HEK293 (cell line): ENCODE data around the gene FBXO27.
"Not testable (repeated sequence)": the region's sequence is repeated elsewhere in the genome, so short reads cannot be mapped to it uniquely, and the experiment has no call there.

Experiments used
- CTCF ChIA-PET: fragments of 350-600 bp; formaldehyde crosslinking; extraction: SDS; loops from one replicate; lab custom pipeline; 2021; ENCODE audit warnings: antibody characterized with exemption; lab: Yijun Ruan, JAX
- POLR2A ChIA-PET: fragments of 300-600 bp; formaldehyde crosslinking; extraction: SDS; loops from one replicate; lab custom pipeline; 2020; ENCODE audit warnings: antibody characterized with exemption, inconsistent platforms; lab: Yijun Ruan, JAX
- H3K27ac ChIP-seq: fragments of 200-500 bp; sonication (Bioruptor generic); 2 replicates; pipeline ENCODE4 v1.5.1; 2014; ENCODE audit warnings: low read depth, low read length, control low read depth, inconsistent platforms; ENCODE audit errors: extremely low read depth
- H3K36me3 ChIP-seq, 2 experiments: fragments of 200-500 bp in 1 of 2; sonication (Bioruptor generic) in 1 of 2; 1 replicate in 1 of 2; 2 replicates in 1 of 2; pipeline ENCODE4 v1.5.1; 2014 to 2017; ENCODE audit warnings: inconsistent platforms in 2 of 2, low read length in 2 of 2; ENCODE audit not compliant: control insufficient read depth in 2 of 2, insufficient read depth in 1 of 2
- H3K4me1 ChIP-seq: fragments of 200-500 bp; sonication (Bioruptor generic); 2 replicates; pipeline ENCODE4 v1.5.1; 2014; ENCODE audit warnings: mild to moderate bottlenecking, low read length, inconsistent platforms; ENCODE audit not compliant: control insufficient read depth, insufficient read depth
- H3K4me3 ChIP-seq: 2 replicates; pipeline ENCODE4 v1.5.1; 2011; ENCODE audit warnings: low read depth, mild to moderate bottlenecking, control low read depth, low read length, moderate library complexity
- H3K9me3 ChIP-seq: fragments of 200-500 bp; sonication (Bioruptor generic); 2 replicates; pipeline ENCODE4 v1.5.1; 2014; ENCODE audit warnings: low read depth, low read length, inconsistent platforms; ENCODE audit not compliant: control insufficient read depth, insufficient read depth
- ATF2 ChIP-seq: fragments of 450-650 bp; formaldehyde crosslinking; IDR thresholded peaks from 2 replicates; pipeline ENCODE4 v1.5.1; 2016; ENCODE audit warnings: missing biosample characterization, missing genetic modification characterization, low read depth
- OVOL3 ChIP-seq: fragments of 450-650 bp; formaldehyde crosslinking; IDR thresholded peaks from 2 replicates; pipeline ENCODE4 v1.5.1; 2016; ENCODE audit warnings: missing biosample characterization, missing genetic modification characterization
- PRDM10 ChIP-seq: fragments of 450-650 bp; formaldehyde crosslinking; IDR thresholded peaks from 2 replicates; pipeline ENCODE4 v1.5.1; 2016; ENCODE audit warnings: missing biosample characterization, missing genetic modification characterization
- REST ChIP-seq: fragments of 450-650 bp; formaldehyde crosslinking; IDR thresholded peaks from 2 replicates; pipeline ENCODE4 v1.5.1; 2016; ENCODE audit warnings: missing biosample characterization, missing genetic modification characterization
- SP3 ChIP-seq: fragments of 450-650 bp; formaldehyde crosslinking; IDR thresholded peaks from 2 replicates; pipeline ENCODE4 v1.5.1; 2016; ENCODE audit warnings: missing biosample characterization, missing genetic modification characterization
- TSHZ1 ChIP-seq: fragments of 450-650 bp; formaldehyde crosslinking; IDR thresholded peaks from 2 replicates; pipeline ENCODE4 v1.5.1; 2016; ENCODE audit warnings: missing biosample characterization, missing genetic modification characterization, borderline replicate concordance
- YY2 ChIP-seq: fragments of 450-650 bp; formaldehyde crosslinking; IDR thresholded peaks from 2 replicates; pipeline ENCODE4 v1.5.1; 2016; ENCODE audit warnings: missing biosample characterization, missing genetic modification characterization
- ZBTB48 ChIP-seq: fragments of 450-650 bp; formaldehyde crosslinking; IDR thresholded peaks from 2 replicates; pipeline ENCODE4 v1.5.1; 2016; ENCODE audit warnings: missing biosample characterization, missing genetic modification characterization
- ZNF16 ChIP-seq: fragments of 450-650 bp; formaldehyde crosslinking; IDR thresholded peaks from 2 replicates; pipeline ENCODE4 v1.5.1; 2016; ENCODE audit warnings: low read depth, missing biosample characterization, missing genetic modification characterization
- ZNF2 ChIP-seq: fragments of 450-650 bp; formaldehyde crosslinking; IDR thresholded peaks from 2 replicates; pipeline ENCODE4 v1.5.1; 2016; ENCODE audit warnings: missing biosample characterization, missing genetic modification characterization
- ZNF223 ChIP-seq: fragments of 450-650 bp; formaldehyde crosslinking; IDR thresholded peaks from 2 replicates; pipeline ENCODE4 v1.5.1; 2016; ENCODE audit warnings: missing biosample characterization, missing genetic modification characterization
- ZNF311 ChIP-seq: fragments of 450-650 bp; formaldehyde crosslinking; IDR thresholded peaks from 2 replicates; pipeline ENCODE4 v1.5.1; 2017; ENCODE audit warnings: missing biosample characterization, missing genetic modification characterization, borderline replicate concordance
- ZNF366 ChIP-seq: fragments of 450-650 bp; formaldehyde crosslinking; conservative IDR thresholded peaks from 2 replicates; pipeline ENCODE4 v1.5.1; 2016; ENCODE audit warnings: missing biosample characterization, missing genetic modification characterization
- ZNF391 ChIP-seq: fragments of 450-650 bp; formaldehyde crosslinking; IDR thresholded peaks from 2 replicates; pipeline ENCODE4 v1.5.1; 2016; ENCODE audit warnings: low read depth, missing biosample characterization, missing genetic modification characterization, borderline replicate concordance
- ZNF580 ChIP-seq: fragments of 450-650 bp; formaldehyde crosslinking; IDR thresholded peaks from 2 replicates; pipeline ENCODE4 v1.5.1; 2016; ENCODE audit warnings: missing biosample characterization, missing genetic modification characterization
- ZNF596 ChIP-seq: fragments of 450-650 bp; IDR thresholded peaks from 2 replicates; pipeline ENCODE4 v1.5.0; 2018; ENCODE audit warnings: missing biosample characterization, mild to moderate bottlenecking, missing genetic modification characterization, moderate library complexity
- ZNF664 ChIP-seq: fragments of 450-650 bp; formaldehyde crosslinking; IDR thresholded peaks from 2 replicates; pipeline ENCODE4 v1.5.1; 2016; ENCODE audit warnings: missing biosample characterization, missing genetic modification characterization
- ZNF704 ChIP-seq: fragments of 450-650 bp; formaldehyde crosslinking; IDR thresholded peaks from 2 replicates; pipeline ENCODE4 v1.5.1; 2016; ENCODE audit warnings: missing biosample characterization, missing genetic modification characterization
- ZSCAN18 ChIP-seq: fragments of 450-650 bp; formaldehyde crosslinking; IDR thresholded peaks from 2 replicates; pipeline ENCODE4 v1.5.1; 2016; ENCODE audit warnings: missing biosample characterization, missing genetic modification characterization

The FBXO27 gene

GRCh38 chr19:38990949-38991697 lies 41.2 kb downstream of the FBXO27 start (continued):
- no peak for TF ChIP-seq YY2 (tag by site-specific recombination)
- TF ChIP-seq ZNF311 (tag by site-specific recombination): no peak
- no peak for TF ChIP-seq REST (tag by site-specific recombination)
- TF ChIP-seq TSHZ1 (tag by site-specific recombination): no peak
- peak; percentile 74 for TF ChIP-seq PRDM10 (tag by site-specific recombination)
- no peak for TF ChIP-seq SP3 (tag by site-specific recombination)
- 0 out of 2 replicates have a peak, but pooled peaks have one; percentile 12 for TF ChIP-seq ZNF223 (tag by site-specific recombination)
- peak; percentile 72 for TF ChIP-seq ATF2
- TF ChIP-seq ZBTB48: peak; percentile 67
- TF ChIP-seq, all 188 proteins: peak for 7

GRCh38 chr19:38989614-38990013 lies 42.7 kb downstream of the FBXO27 start:
- POLR2A ChIA-PET: interaction anchor here (0.5 to 1.6 kb wide), 3 partner anchors 12 to 59 kb away, joined by 3 to 7 read pairs (median 6); partner anchors contain the start of genes MRPS12 and SARS2
- CTCF ChIA-PET: interaction anchor here (1.1 to 3.0 kb wide), 4 partner anchors 12 to 121 kb away, joined by 3 to 39 read pairs (median 5); partner anchors contain the start of gene FBXO17
- peaks cover 13% of the 10 kb centered on the region for H3K4me1 ChIP-seq
- TF ChIP-seq ZNF391 (tag by site-specific recombination) (0 out of 2 replicates have a peak, but pooled peaks have one; percentile 45), ZNF366 (tag by site-specific recombination) (peak; percentile 97), ZNF580 (0 out of 2 replicates have a peak, but pooled peaks have one; percentile 10), OVOL3 (0 out of 2 replicates have a peak, but pooled peaks have one; percentile 71), ZNF704 (tag by site-specific recombination) (0 out of 2 replicates have a peak, but pooled peaks have one; percentile 16), ZNF2 (tag by site-specific recombination) (peak; percentile 15; the same call in 1 of the 2 replicates), ZSCAN18 (tag by site-specific recombination) (peak; percentile 84), ZNF664 (0 out of 2 replicates have a peak, but pooled peaks have one; percentile 24), ZNF596 (peak; percentile 92), ZNF16 (tag by site-specific recombination) (peak; percentile 45; the same call in 1 of the 2 replicates)

More at GRCh38 chr19:38989614-38990013, 42.7 kb downstream of the FBXO27 start:
- not testable (repeated sequence) for H3K4me3 ChIP-seq, H3K36me3 ChIP-seq, H3K9me3 ChIP-seq
- H3K27ac ChIP-seq: 0 out of 2 replicates have a peak overlapping the region, but pooled peaks have one; percentile 9
